HepG2 (cell line): ENCODE results near the gene IQCE. TPM values are rescaled to one million over a fixed set of nuclear protein-coding genes. Genes with fewer than 3 reads are reported as not detected.

Experiments
- ATF2 ChIP-seq: sonication (generic); formaldehyde crosslinking; IDR thresholded peaks from 2 replicates; pipeline ENCODE4 v1.4.0; 2020; ENCODE audit warnings: missing genetic modification reagents
- DMAP1 ChIP-seq: IDR thresholded peaks from 2 replicates; pipeline ENCODE4 v1.6.1; 2016
- JUND ChIP-seq: sonication (generic); formaldehyde crosslinking; IDR thresholded peaks from 2 replicates; pipeline ENCODE4 v1.8.0; 2022; ENCODE audit warnings: mild to moderate bottlenecking, missing genetic modification reagents
- MTF1 ChIP-seq: sonication (generic); formaldehyde crosslinking; IDR thresholded peaks from 2 replicates; pipeline ENCODE4 v1.5.0; 2020; ENCODE audit warnings: missing genetic modification reagents
- NCOR1 ChIP-seq: fragments of 200-600 bp; sonication (generic); IDR thresholded peaks from 2 replicates; pipeline ENCODE4 v1.7.0; 2017; ENCODE audit warnings: antibody characterized with exemption, low read length, borderline replicate concordance
- NFIC ChIP-seq: IDR thresholded peaks from 2 replicates; pipeline ENCODE4 v1.6.1; 2012; ENCODE audit warnings: mild to moderate bottlenecking, low read length, inconsistent platforms
- NFKB2 ChIP-seq: sonication (generic); formaldehyde crosslinking; IDR thresholded peaks from 2 replicates; pipeline ENCODE4 v1.4.0; 2020; ENCODE audit warnings: missing genetic modification reagents, borderline replicate concordance
- RERE ChIP-seq: IDR thresholded peaks from 2 replicates; pipeline ENCODE4 v1.6.1; 2016; ENCODE audit warnings: low read depth, missing genetic modification reagents, missing compliant biosample characterization
- SNAI1 ChIP-seq: sonication (generic); formaldehyde crosslinking; IDR thresholded peaks from 2 replicates; pipeline ENCODE4 v1.5.0; 2020; ENCODE audit warnings: mild to moderate bottlenecking, missing genetic modification reagents, borderline replicate concordance
- SNRNP70 ChIP-seq: fragments of 200-400 bp; formaldehyde crosslinking; IDR thresholded peaks from 2 replicates; pipeline ENCODE4 v1.6.1; 2017; ENCODE audit warnings: mild to moderate bottlenecking, low read depth, low read length, moderate library complexity
- TERF1 ChIP-seq: sonication (generic); formaldehyde crosslinking; IDR thresholded peaks from 2 replicates; pipeline ENCODE4 v1.8.0; 2022; ENCODE audit warnings: mild to moderate bottlenecking, missing genetic modification reagents, moderate library complexity
- THAP8 ChIP-seq: sonication (generic); formaldehyde crosslinking; IDR thresholded peaks from 2 replicates; pipeline ENCODE4 v1.5.1; 2020; ENCODE audit warnings: missing genetic modification reagents, mild to moderate bottlenecking, borderline replicate concordance
- ZNF230 ChIP-seq: sonication (generic); formaldehyde crosslinking; IDR thresholded peaks from 2 replicates; pipeline ENCODE4 v1.4.0; 2020; ENCODE audit warnings: mild to moderate bottlenecking, missing genetic modification reagents
- ZNF44 ChIP-seq: sonication (generic); formaldehyde crosslinking; IDR thresholded peaks from 2 replicates; pipeline ENCODE4 v1.5.1; 2020; ENCODE audit warnings: mild to moderate bottlenecking, missing genetic modification reagents
- ZNF674 ChIP-seq: sonication (generic); formaldehyde crosslinking; IDR thresholded peaks from 2 replicates; pipeline ENCODE4 v1.5.0; 2020; ENCODE audit warnings: low read depth, mild to moderate bottlenecking, missing genetic modification reagents
- ZNF768 ChIP-seq: sonication (generic); formaldehyde crosslinking; IDR thresholded peaks from 2 replicates; pipeline ENCODE4 v1.4.0; 2020; ENCODE audit warnings: missing genetic modification reagents
- ZNF780A ChIP-seq: sonication (generic); formaldehyde crosslinking; IDR thresholded peaks from 2 replicates; pipeline ENCODE4 v1.8.0; 2022; ENCODE audit warnings: mild to moderate bottlenecking, missing genetic modification reagents, moderate library complexity
- ZNF781 ChIP-seq: sonication (generic); formaldehyde crosslinking; IDR thresholded peaks from 2 replicates; pipeline ENCODE4 v1.5.1; 2020; ENCODE audit warnings: borderline replicate concordance, mild to moderate bottlenecking, missing genetic modification reagents; ENCODE audit errors: not compliant biosample characterization
- polyA plus RNA-seq, 8 experiments: library from polyadenylated mRNA; depleted of rRNA in 3 of 8; stranded (reverse) in 7 of 8; unstranded in 1 of 8; fragments of >200 nt; fragmentation: Illumina TruSeq in 4 of 8; extraction: Trizol in 4 of 8; gene quantifications; 2 replicates each; pipeline versions ENCODE4 v1.2.1 to v1.2.3, GENCODE V29; 2011 to 2016; ENCODE audit warnings: low read depth in 4 of 8, missing spikeins in 1 of 8, mixed read lengths in 1 of 8; ENCODE audit not compliant: insufficient read depth in 1 of 8
- total RNA-seq, 5 experiments: library from RNA; depleted of rRNA; stranded (reverse); fragments of >200 nt; fragmentation: Illumina TruSeq; extraction: Trizol; gene quantifications; 2 replicates each; pipeline ENCODE4 v1.2.3, GENCODE V29; 2016; ENCODE audit warnings: low read depth in 1 of 5
- TF ChIP-seq, protein P1 (sequence below): IDR thresholded peaks from 2 replicates; pipeline ENCODE4 v1.6.1; 2012; ENCODE audit warnings: inconsistent platforms

The IQCE gene
- total and polyA plus RNA-seq, 2 of the 13 experiments (the other 11 are each of a cell fraction or from before 2014, with no cell fraction given): 1.5 to 2.5 TPM

DNA sequence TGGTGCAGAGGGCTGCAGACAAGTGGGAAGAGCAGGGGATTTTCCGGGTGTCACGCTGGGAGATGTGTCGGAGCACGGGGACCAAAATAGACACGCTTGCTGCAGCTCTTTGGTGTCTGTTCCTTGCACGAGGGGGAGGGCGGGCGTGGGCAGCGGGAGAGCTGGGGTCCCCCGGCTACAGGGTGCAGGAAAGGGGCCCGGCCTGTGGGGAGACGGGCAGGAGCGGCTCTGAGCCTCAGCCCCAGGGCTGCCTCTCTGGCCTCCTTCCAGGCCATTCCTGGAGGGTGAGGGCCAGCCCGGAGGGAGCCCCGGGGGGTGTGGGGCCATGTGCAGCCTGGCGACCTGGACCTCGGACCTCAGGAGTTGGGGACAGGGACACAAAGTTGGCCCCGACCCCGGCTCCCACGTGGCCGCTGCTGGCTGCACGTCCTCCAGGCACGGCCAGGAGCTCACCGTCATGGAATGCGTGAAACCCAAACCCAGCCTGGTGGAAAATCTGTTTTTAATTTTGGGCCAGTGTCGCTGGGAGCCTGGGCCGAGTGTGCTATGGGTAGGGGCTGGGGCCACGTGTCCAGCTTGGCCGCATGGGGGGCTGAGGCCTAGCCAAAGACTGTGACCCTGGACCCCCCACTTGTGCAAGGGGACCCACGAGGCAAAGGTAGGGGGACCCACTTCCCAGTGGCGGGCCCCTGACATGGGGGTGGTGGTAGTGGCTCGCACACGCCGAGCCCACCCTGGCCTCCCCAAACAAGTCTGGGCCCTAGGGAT lies 79.6 kb downstream of the IQCE start (continued):
- TF ChIP-seq, protein P1, sequence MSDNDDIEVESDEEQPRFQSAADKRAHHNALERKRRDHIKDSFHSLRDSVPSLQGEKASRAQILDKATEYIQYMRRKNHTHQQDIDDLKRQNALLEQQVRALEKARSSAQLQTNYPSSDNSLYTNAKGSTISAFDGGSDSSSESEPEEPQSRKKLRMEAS: no peak
- TF ChIP-seq RERE (CRISPR knock-in tag) (no peak), NFIC (no peak), ZNF44 (CRISPR knock-in tag) (no peak), ZNF230 (peak; percentile 88; the same call in 1 of the 2 replicates), THAP8 (CRISPR knock-in tag) (peak; percentile 50; the same call in 1 of the 2 replicates), NFKB2 (CRISPR knock-in tag) (peak; percentile 97), ZNF781 (CRISPR knock-in tag) (peak; percentile 88), ATF2 (CRISPR knock-in tag) (peak; percentile 29; the same call in 1 of the 2 replicates), ZNF674 (0 out of 2 replicates have a peak, but pooled peaks have one; percentile 40), NCOR1 (peak; percentile 75; the same call in 1 of the 2 replicates), MTF1 (0 out of 2 replicates have a peak, but pooled peaks have one; percentile 43), SNRNP70 (no peak), ZNF768 (no peak), ZNF780A (CRISPR knock-in tag) (no peak), SNAI1 (CRISPR knock-in tag) (no peak; the same call in 1 of the 2 replicates), JUND (CRISPR knock-in tag) (peak; percentile 80), DMAP1 (CRISPR knock-in tag) (peak; percentile 94), TERF1 (no peak)
